Activated CD8-positive, alpha-beta memory T cell treated with anti-CD3 and anti-CD28 coated beads, Interleukin-2, amount 50 U/mL, for 1 hour (primary cell): Measurements from ENCODE around the gene PGK1.
"Not testable (repeated sequence)": the region's sequence is repeated elsewhere in the genome, so short reads cannot be mapped to it uniquely, and the experiment has no call there.

ENCODE experiments used
- DNase-seq: peaks from one replicate; pipeline ENCODE4 v3.0.0-alpha.2; 2020; ENCODE audit errors: extremely low read depth

The PGK1 gene

GRCh38 chrX:78116365-78116764 lies 12.3 kb downstream of the PGK1 start:
- DNase-seq = no peak

GRCh38 chrX:78116766-78117165 lies 12.7 kb downstream of the PGK1 start:
- DNase-seq = no peak

- DNase-seq = no peak
These were observed 14.6 kb downstream of the PGK1 start for GRCh38 chrX:78118628-78119027.

GRCh38 chrX:78119521-78120227 lies 15.6 kb downstream of the PGK1 start:
- no peak for DNase-seq

GRCh38 chrX:78123190-78123589 lies 19.1 kb downstream of the PGK1 start:
- DNase-seq = no peak

GRCh38 chrX:78124307-78124706 lies 20.3 kb downstream of the PGK1 start:
- DNase-seq = no peak

GRCh38 chrX:78125148-78125547 lies 21.1 kb downstream of the PGK1 start:
- DNase-seq = no peak

GRCh38 chrX:78125781-78126180 lies 21.7 kb downstream of the PGK1 start:
- DNase-seq = not testable (repeated sequence)

- DNase-seq = no peak
These were observed 25.7 kb downstream of the PGK1 start for GRCh38 chrX:78129714-78130113.

- no peak for DNase-seq
These were observed 26.3 kb downstream of the PGK1 start for GRCh38 chrX:78130396-78130795.

GRCh38 chrX:78131117-78131516 lies 27.1 kb downstream of the PGK1 start:
- DNase-seq = no peak

GRCh38 chrX:78133238-78133960 lies 29.4 kb downstream of the PGK1 start:
- DNase-seq = no peak

GRCh38 chrX:78139160-78140123 lies 35.4 kb downstream of the PGK1 start, which contains the start of gene TAF9B:
Gene TAF9B (minus strand): TSS chrX:78139650. CDS start chrX:78139611, 39 bp downstream.
- DNase-seq = peak; percentile 45

- DNase-seq = no peak
These were observed 36.2 kb downstream of the PGK1 start for GRCh38 chrX:78140206-78140605.

GRCh38 chrX:78147002-78147540 lies 43.0 kb downstream of the PGK1 start:
- not testable (repeated sequence) for DNase-seq

- not testable (repeated sequence) for DNase-seq
These were observed 53.3 kb downstream of the PGK1 start for GRCh38 chrX:78157373-78157772.

- not testable (repeated sequence) for DNase-seq
These were observed 53.8 kb downstream of the PGK1 start for GRCh38 chrX:78157846-78158245.

GRCh38 chrX:78160711-78161110 lies 56.7 kb downstream of the PGK1 start:
- DNase-seq = not testable (repeated sequence)

- DNase-seq = not testable (repeated sequence)
These were observed 59.1 kb downstream of the PGK1 start for GRCh38 chrX:78163175-78163574.

- DNase-seq = no peak
These were observed 61.4 kb downstream of the PGK1 start for GRCh38 chrX:78165425-78165824.

GRCh38 chrX:78168065-78168464 lies 64.0 kb downstream of the PGK1 start:
- DNase-seq = no peak
